ENCODE results near the gene CCNY.
A peak's percentile ranks its signal among the peaks of the same experiment; 100 is the strongest.

Gene CCNY

GRCh38 chr10:35335133-35336083, 901 bp upstream of the CCNY start:
- Histone ChIP-seq H3K9me3 (ENCODE audit: severe bottlenecking) (no peaks in the 10 kb centered on the region), H3K4me3 (ENCODE audit: low read depth, low read length) (peak overlapping the region; percentile 86), H3K36me3 (peaks cover 4% of the 10 kb centered on the region; the same call in 1 of the 2 replicates), H3K27ac (peak overlapping the region; percentile 94), H3K27me3 (ENCODE audit: insufficient read depth, low read depth, severe bottlenecking) (no peaks in the 10 kb centered on the region)
- DNase-seq = peak; percentile 11
- no peak for TF ChIP-seq CTCF (IDR thresholded peaks at IDR 0.05; ENCODE audit: low read depth, low read length)

GRCh38 chr10:35336921-35337823, 863 bp downstream of the CCNY start:
- Histone ChIP-seq H3K4me3 (ENCODE audit: low read depth, low read length) (peak overlapping the region; percentile 80), H3K27me3 (ENCODE audit: insufficient read depth, low read depth, severe bottlenecking) (no peaks in the 10 kb centered on the region), H3K36me3 (peaks cover 4% of the 10 kb centered on the region; the same call in 1 of the 2 replicates), H3K27ac (peak overlapping the region; percentile 68), H3K9me3 (ENCODE audit: severe bottlenecking) (no peaks in the 10 kb centered on the region)
- peak; percentile 8 for DNase-seq
- no peak for TF ChIP-seq CTCF (IDR thresholded peaks at IDR 0.05; ENCODE audit: low read depth, low read length)

GRCh38 chr10:35339942-35340341, 3.6 kb downstream of the CCNY start:
- no peak overlapping the region for H3K27ac ChIP-seq
- no peaks in the 10 kb centered on the region for H3K27me3 ChIP-seq (ENCODE audit: insufficient read depth, low read depth, severe bottlenecking)
- no peaks in the 10 kb centered on the region for H3K36me3 ChIP-seq
- no peak for DNase-seq
- H3K9me3 ChIP-seq (ENCODE audit: severe bottlenecking) = no peaks in the 10 kb centered on the region
- TF ChIP-seq CTCF (IDR thresholded peaks at IDR 0.05; ENCODE audit: low read depth, low read length) = no peak
- H3K4me3 ChIP-seq (ENCODE audit: low read depth, low read length) = no peak overlapping the region

- no peak overlapping the region for H3K27ac ChIP-seq
- no peak for DNase-seq
- H3K9me3 ChIP-seq (ENCODE audit: severe bottlenecking) = no peaks in the 10 kb centered on the region
- no peaks in the 10 kb centered on the region for H3K27me3 ChIP-seq (ENCODE audit: insufficient read depth, low read depth, severe bottlenecking)
- TF ChIP-seq CTCF (IDR thresholded peaks at IDR 0.05; ENCODE audit: low read depth, low read length) = no peak
- no peak overlapping the region for H3K4me3 ChIP-seq (ENCODE audit: low read depth, low read length)
- H3K36me3 ChIP-seq = no peaks in the 10 kb centered on the region
Measured at GRCh38 chr10:35340975-35341374, 4.7 kb downstream of the CCNY start.

GRCh38 chr10:35341521-35341920, 5.2 kb downstream of the CCNY start:
- TF ChIP-seq CTCF (IDR thresholded peaks at IDR 0.05; ENCODE audit: low read depth, low read length) = no peak
- no peaks in the 10 kb centered on the region for H3K27me3 ChIP-seq (ENCODE audit: insufficient read depth, low read depth, severe bottlenecking)
- DNase-seq = no peak
- H3K9me3 ChIP-seq (ENCODE audit: severe bottlenecking) = no peaks in the 10 kb centered on the region
- H3K36me3 ChIP-seq = no peaks in the 10 kb centered on the region
- no peak overlapping the region for H3K27ac ChIP-seq
- no peak overlapping the region for H3K4me3 ChIP-seq (ENCODE audit: low read depth, low read length)
